NOMO-1 (cell line): ENCODE results near the gene SHH.
"Not testable (repeated sequence)": the region's sequence is repeated elsewhere in the genome, so short reads cannot be mapped to it uniquely, and the experiment has no call there.

Experiments used
- DNase-seq, 2 experiments: peaks; one replicate each; lab custom pipeline; 2025; ENCODE audit not compliant: unreplicated experiment in 2 of 2; lab: John Stamatoyannopoulos, UW

Gene SHH

GRCh38 chr7:155820788-155821187 lies 8.5 kb upstream of the SHH start:
- DNase-seq, result no peak

DNA sequence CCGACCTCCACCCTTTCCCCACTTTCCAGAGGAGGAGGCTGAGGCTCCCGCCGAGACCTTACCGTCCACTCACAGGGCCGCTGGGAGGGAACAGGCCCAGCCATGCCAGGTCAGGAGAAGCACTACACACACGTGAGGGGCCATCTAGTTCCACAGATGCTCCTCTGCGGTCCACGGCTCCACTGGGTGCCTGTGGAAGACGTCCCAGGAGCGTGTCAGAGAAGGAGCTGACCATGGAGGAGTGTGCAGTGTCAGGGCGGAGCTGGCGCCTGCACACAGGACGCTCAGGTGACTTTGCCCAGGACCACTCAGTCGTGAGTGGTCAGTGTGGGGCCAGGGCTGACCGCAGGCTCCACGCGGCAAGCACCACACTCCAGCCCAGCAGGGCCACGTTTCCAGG lies 8.0 kb upstream of the SHH start:
- no peak for DNase-seq

- no peak for DNase-seq
These were observed 6.9 kb upstream of the SHH start for GRCh38 chr7:155819186-155819585.

- DNase-seq, result no peak
These were observed 6.5 kb upstream of the SHH start for GRCh38 chr7:155818820-155819168.

DNA sequence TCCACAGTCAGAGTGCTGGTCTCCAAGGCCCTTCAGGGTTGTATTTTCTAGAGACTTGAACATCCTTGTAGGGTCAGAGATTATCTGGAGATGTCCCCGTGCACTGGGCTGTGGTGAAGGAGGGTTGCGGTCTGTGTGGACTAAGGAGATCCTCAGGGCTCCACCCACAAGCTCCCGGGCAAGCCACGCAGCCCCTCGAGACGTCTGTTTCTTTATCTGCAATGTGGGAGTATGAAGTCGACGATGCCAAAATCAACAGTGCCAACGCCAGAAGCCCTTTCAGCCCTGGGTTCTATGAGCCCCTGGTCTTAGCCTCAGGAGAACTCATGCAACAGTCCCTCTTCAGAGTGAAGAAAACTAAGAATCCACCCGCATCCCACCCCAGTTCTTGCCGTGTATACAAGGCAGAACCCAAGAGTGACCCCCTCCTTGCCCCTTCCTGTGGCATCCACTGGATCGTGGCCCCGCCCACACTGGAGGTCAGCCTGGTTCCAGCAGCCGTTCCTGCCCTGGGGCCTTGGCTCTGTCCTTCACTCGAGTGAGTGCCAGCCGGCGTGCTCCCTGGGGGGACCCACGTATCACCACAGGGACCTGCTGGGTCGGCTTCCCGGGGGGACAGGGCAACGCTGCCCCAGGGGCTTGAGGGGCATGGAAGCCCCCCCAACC lies 6.0 kb upstream of the SHH start:
- no peak for DNase-seq

DNA sequence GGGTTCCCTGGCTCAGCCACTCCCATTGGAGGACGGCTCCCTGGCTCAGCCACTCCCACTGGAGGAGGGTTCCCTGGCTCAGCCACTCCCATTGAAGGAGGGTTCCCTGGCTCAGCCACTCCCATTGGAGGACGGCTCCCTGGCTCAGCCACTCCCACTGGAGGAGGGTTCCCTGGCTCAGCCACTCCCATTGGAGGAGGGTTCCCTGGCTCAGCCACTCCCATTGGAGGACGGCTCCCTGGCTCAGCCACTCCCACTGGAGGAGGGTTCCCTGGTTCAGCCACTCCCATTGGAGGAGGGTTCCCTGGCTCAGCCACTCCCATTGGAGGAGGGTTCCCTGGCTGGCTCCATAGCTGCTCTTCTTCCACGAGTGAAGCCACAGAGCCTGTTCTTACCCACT lies 5.3 kb upstream of the SHH start:
- not testable (repeated sequence) for DNase-seq

DNA sequence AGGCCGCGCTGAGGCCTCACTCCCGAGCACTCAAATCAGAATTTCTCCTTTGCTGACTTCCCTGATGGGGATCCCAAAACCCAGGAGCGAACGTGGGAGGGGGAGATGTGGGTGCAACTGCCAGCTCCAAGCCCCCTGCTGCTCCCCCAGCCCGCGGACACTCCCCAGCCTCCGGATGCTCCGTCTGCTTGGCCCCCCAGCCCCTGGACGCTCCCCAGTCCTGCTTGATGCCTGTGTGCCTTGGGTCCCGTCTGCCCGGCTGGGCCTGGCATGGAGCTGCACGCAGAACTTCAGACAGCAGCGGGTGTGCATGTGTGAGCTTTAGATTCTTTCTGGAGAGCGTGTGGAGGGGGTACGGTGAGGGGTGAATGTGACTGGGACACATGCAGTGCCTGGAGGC lies 4.7 kb upstream of the SHH start:
- DNase-seq, result no peak

DNA sequence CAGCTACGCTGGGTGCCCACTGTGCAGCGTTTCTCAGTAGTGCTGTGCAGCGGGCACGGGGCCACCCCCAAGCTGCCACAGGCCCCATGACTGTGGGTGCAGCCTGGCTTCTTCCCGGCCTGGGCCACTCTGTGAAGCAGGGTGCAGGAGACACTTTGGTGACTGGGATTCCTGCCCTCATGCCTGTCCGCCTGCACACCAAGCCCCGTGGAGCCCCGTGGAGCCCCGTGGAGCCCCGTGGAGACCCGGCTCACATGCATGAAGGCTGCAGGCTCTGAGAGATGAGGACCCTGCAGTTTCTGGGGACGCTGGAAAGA lies 3.9 kb upstream of the SHH start:
- DNase-seq, result no peak

DNA sequence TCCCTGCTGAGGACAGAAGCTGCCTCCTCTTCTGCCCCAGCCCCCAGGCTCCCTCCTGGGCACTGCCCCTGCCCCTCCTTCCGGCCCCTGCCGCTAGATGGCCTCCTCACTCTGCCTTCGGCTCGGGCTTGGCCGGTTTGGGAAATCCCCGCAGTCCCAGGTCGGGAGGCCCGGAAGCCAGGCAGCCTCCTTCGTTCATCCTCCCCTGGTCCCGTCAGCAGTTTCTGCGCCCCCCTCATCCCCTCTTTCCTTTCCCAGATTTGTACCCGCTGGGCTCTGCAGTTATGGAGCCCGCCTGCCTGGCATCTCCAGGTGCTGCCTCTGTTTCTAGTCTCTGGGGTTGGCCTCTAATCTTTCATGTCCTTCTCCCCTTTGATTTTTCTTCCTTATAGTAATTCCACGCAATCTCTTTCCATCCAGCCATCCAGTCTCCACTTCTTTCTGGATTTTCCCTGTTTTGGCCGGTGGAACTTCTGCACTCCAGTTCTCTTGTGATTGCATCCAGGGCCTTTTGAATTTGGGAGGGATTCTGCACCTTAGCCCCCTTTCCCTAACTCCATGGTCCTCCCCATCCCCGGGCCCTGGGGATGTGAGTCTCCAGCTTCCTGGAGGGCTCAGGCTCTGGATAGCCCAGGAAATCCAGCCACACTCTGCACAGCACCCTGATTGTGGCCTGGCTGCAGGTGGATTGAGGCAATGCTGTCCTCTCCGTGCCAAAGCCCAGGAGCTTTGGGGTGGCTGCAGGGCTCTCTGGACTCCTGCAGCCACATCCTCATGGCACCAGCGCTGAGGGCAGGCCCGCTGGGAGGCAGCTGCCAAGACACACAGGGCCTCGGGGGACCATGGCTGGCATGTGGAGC lies 3.3 kb upstream of the SHH start:
- DNase-seq, result no peak

- no peak for DNase-seq
These were observed 2.3 kb upstream of the SHH start for GRCh38 chr7:155814316-155815276.

GRCh38 chr7:155813546-155814315 lies 1.5 kb upstream of the SHH start:
- DNase-seq, result no peak

GRCh38 chr7:155813125-155813524 lies 862 bp upstream of the SHH start:
- no peak for DNase-seq

DNA sequence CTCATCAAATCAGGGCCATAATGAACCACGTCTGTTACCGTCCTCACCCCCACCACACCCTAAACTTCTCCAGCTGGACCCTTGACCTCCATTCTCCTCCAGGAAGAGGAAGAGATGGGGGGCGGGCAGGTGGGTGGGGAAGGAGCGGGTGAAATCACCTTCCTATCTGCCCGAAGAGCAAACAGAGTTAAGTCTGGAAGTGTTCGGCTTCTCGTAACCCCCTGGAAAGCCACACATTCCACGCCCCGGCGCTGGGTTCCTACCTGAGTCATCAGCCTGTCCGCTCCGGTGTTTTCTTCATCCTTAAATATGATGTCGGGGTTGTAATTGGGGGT lies 736 bp downstream of the SHH start:
- DNase-seq, result no peak

DNA sequence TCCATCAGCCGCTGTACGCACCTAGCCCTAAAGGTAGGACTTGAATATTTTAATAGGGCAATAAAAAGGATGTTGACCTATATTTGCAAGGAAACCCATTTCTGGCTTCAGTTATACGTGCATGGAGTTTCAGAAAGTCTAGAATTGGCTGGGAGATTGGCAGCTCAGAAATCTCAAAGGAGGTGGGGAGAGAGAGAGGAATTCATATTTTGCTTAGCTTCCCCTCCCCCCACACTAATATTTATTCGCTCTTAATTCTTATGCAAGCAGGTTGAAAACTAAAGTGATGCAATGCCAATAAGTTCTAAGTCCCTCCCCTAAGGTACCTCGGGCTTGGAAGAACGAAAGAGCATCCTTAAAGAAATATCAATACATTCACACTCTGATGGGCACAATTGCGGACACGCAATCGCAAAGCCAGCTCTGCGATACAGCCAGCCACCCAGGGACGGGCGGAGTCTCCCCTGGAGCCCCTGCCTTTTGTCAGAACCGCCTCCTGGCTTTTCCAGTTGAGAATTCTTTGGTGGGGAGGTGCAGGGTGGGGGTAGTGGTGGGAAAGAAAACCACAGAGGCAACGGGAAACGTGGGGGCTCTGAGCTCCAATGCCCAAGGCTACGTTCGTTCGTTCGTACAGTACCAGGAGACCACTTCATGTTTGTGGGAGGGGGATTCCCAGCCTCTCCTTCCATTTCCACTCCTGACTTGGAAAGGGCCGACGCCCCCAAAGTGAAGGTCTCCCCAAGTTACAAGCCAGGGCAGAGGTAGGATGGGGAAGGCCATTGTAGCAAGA lies 1.3 kb downstream of the SHH start:
- DNase-seq, result no peak

GRCh38 chr7:155809947-155810769 lies 2.1 kb downstream of the SHH start:
- no peak for DNase-seq

DNA sequence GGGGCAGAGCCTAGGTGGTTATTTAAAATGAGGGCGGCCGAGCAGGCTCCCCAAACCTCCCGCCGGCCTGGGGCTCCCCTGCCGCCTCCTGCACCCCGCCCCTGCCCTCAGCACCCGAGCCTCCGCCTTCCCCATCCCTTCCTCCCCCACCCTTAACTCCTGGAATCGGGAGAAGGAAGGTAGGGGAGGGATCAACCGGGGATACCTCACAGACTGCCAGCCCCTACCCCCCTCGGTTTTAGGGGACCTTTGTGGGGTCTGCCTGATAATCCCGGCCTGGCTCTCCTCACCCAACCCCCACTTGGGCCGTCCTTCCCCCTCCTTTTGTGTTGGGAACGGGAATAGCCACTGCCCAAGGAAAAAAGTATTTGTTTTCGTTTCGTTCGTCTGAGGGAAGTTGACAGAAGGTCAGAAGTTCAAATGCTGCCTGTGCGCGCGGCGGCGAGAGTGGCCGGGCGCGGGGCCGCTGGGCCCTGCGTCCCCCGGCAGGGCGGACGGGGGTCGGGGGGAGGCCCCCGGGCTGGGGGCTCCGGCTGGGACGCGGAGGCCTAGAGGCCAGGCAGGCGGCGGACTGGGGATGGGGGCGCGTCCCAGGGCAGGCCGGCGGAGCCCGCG lies 2.8 kb downstream of the SHH start:
- no peak for DNase-seq

- DNase-seq, result no peak
These were observed 3.5 kb downstream of the SHH start for GRCh38 chr7:155808549-155809331.
